Measurements from ENCODE around the gene ACSF2. TPM values are rescaled to one million over a fixed set of nuclear protein-coding genes. Genes with fewer than 3 reads are reported as not detected.

The ACSF2 gene
- total and polyA plus RNA-seq, 2 donors (not counting 3 experiments of a cell fraction or from before 2014, with no cell fraction given), result 33.2 to 37.2 TPM

GRCh38 chr17:50495217-50495823 is 69.3 kb downstream of the ACSF2 start:
- H3K4me3 ChIP-seq (replicated peaks in 1 of 3; ENCODE audit: insufficient read depth in 1 of 3, low read depth in 1 of 3, low read length in 3 of 3), result no peak overlapping the region
- FAIRE-seq (no peak), DNase-seq (ENCODE audit: low read depth, low spot score) (no peak)
- no TSS peak for BruUV-seq (replicated peaks)
- H3K4me1 ChIP-seq (ENCODE audit: control insufficient read depth, extremely low read depth, insufficient read depth, low read length), result no peaks in the 10 kb centered on the region
- intact Hi-C loops (cut with micrococcal nuclease), result no loop called here
- H3K9me1 ChIP-seq (replicated peaks; ENCODE audit: control insufficient read depth, extremely low read depth, insufficient read depth, low read length), result no peaks in the 10 kb centered on the region
- H3K27ac ChIP-seq (ENCODE audit: insufficient read depth, low read depth, low read length), result no peak overlapping the region
- no peaks in the 10 kb centered on the region for H3K36me3 ChIP-seq (ENCODE audit: control insufficient read depth in 2 of 2, extremely low read depth in 1 of 2, insufficient read depth in 2 of 2, low read length in 2 of 2)
- H4K20me1 ChIP-seq (replicated peaks; ENCODE audit: control insufficient read depth, extremely low read depth, insufficient read depth, low read length), result no peaks in the 10 kb centered on the region
- no peaks in the 10 kb centered on the region for H3K79me2 ChIP-seq (ENCODE audit: control insufficient read depth, insufficient read depth, low read length)
- H3K9me3 ChIP-seq (replicated peaks; ENCODE audit: control insufficient read depth, insufficient read depth, low read length), result no peaks in the 10 kb centered on the region
- no peak overlapping the region for H3K4me2 ChIP-seq (ENCODE audit: insufficient read depth, low read length)
- CTCF ChIA-PET, result interaction anchor here (0.9 to 1.1 kb wide), 2 partner anchors 8 to 131 kb away, joined by 3 read pairs; no protein-coding TSS in a partner anchor
- POLR2A ChIA-PET, result no interaction called here
- TF ChIP-seq MYC (IDR thresholded peaks at IDR 0.05; ENCODE audit: low read depth, low read length) (no peak), POLR2A (IDR thresholded peaks at IDR 0.05; ENCODE audit: low read depth, low read length) (no peak), GATA2 (IDR thresholded peaks at IDR 0.05; ENCODE audit: insufficient read depth, insufficient read length, low read depth, low read length) (no peak), JUN (IDR thresholded peaks at IDR 0.05; ENCODE audit: borderline replicate concordance, insufficient read depth, insufficient read length, low read depth) (no peak)
- H3K27me3 ChIP-seq (ENCODE audit: control insufficient read depth in 2 of 2, insufficient read depth in 2 of 2, low read length in 2 of 2), result peaks cover 0 to 2% of the 10 kb centered on the region in 2 experiments
- no peak overlapping the region for H2AFZ ChIP-seq (ENCODE audit: low read depth, low read length)
- no peak overlapping the region for H3K9ac ChIP-seq (replicated peaks; ENCODE audit: extremely low read depth, insufficient read depth, low read length)
- dilution Hi-C loops (cut with MboI; ENCODE audit: extremely low pct_ligation_motif_present, low sequenced_read_pairs), result no loop called here

- Histone ChIP-seq H3K9me3 (replicated peaks; ENCODE audit: control insufficient read depth, insufficient read depth, low read length) (no peaks in the 10 kb centered on the region), H4K20me1 (replicated peaks; ENCODE audit: control insufficient read depth, extremely low read depth, insufficient read depth, low read length) (no peaks in the 10 kb centered on the region), H3K27ac (ENCODE audit: insufficient read depth, low read depth, low read length) (no peak overlapping the region), H3K27me3 (ENCODE audit: control insufficient read depth in 2 of 2, insufficient read depth in 2 of 2, low read length in 2 of 2) (peaks cover 0 to 2% of the 10 kb centered on the region in 2 experiments), H3K79me2 (ENCODE audit: control insufficient read depth, insufficient read depth, low read length) (no peaks in the 10 kb centered on the region), H3K9me1 (replicated peaks; ENCODE audit: control insufficient read depth, extremely low read depth, insufficient read depth, low read length) (no peaks in the 10 kb centered on the region), H3K9ac (replicated peaks; ENCODE audit: extremely low read depth, insufficient read depth, low read length) (no peak overlapping the region), H3K36me3 (ENCODE audit: control insufficient read depth in 2 of 2, extremely low read depth in 1 of 2, insufficient read depth in 2 of 2, low read length in 2 of 2) (no peaks in the 10 kb centered on the region), H3K4me2 (ENCODE audit: insufficient read depth, low read length) (no peak overlapping the region), H3K4me1 (ENCODE audit: control insufficient read depth, extremely low read depth, insufficient read depth, low read length) (no peaks in the 10 kb centered on the region), H3K4me3 (replicated peaks in 1 of 3; ENCODE audit: insufficient read depth in 1 of 3, low read depth in 1 of 3, low read length in 3 of 3) (no peak overlapping the region), H2AFZ (ENCODE audit: low read depth, low read length) (no peak overlapping the region)
- dilution Hi-C loops (cut with MboI; ENCODE audit: extremely low pct_ligation_motif_present, low sequenced_read_pairs) (no loop called here), intact Hi-C loops (cut with micrococcal nuclease) (no loop called here)
- TF ChIP-seq POLR2A (IDR thresholded peaks at IDR 0.05; ENCODE audit: low read depth, low read length), result no peak
- TF ChIP-seq EZH2 (IDR thresholded peaks at IDR 0.05; ENCODE audit: borderline replicate concordance, low read depth, low read length, severe bottlenecking), result no peak
- no peak for TF ChIP-seq MYC (IDR thresholded peaks at IDR 0.05; ENCODE audit: low read depth, low read length)
- TF ChIP-seq JUN (IDR thresholded peaks at IDR 0.05; ENCODE audit: borderline replicate concordance, insufficient read depth, insufficient read length, low read depth), result no peak
- TF ChIP-seq GATA2 (IDR thresholded peaks at IDR 0.05; ENCODE audit: insufficient read depth, insufficient read length, low read depth, low read length), result no peak
- no peak for TF ChIP-seq CTCF (IDR thresholded peaks at IDR 0.05; ENCODE audit: extremely low read depth in 1 of 2, insufficient read depth in 1 of 2, low read depth in 1 of 2, low read length in 2 of 2)
- TF ChIP-seq POLR2AphosphoS5 (IDR thresholded peaks at IDR 0.05; ENCODE audit: insufficient read depth, low read depth, low read length), result no peak
- no peak for TF ChIP-seq FOS (IDR thresholded peaks at IDR 0.05; ENCODE audit: borderline replicate concordance, insufficient read depth, low read length)
- no peak for TF ChIP-seq MAX (IDR thresholded peaks at IDR 0.05; ENCODE audit: insufficient read depth, insufficient read length)
- CTCF ChIA-PET, result interaction anchor here (0.9 to 1.1 kb wide), 2 partner anchors 8 to 130 kb away, joined by 3 read pairs; no protein-coding TSS in a partner anchor
- POLR2A ChIA-PET, result no interaction called here
- DNase-seq (ENCODE audit: low read depth, low spot score) (no peak), FAIRE-seq (no peak)
- BruUV-seq (replicated peaks), result no TSS peak
Observed at GRCh38 chr17:50495918-50496317, 69.9 kb downstream of the ACSF2 start.

Measured in endothelial cell of umbilical vein (primary cell).